HG03432 (cell line): Measurements from ENCODE around the gene ADGRA1.

Experiments used
- ATAC-seq: cut with Tn5 transposase; IDR thresholded peaks from one replicate; pipeline ENCODE4 v1.9.1; 2021; ENCODE audit warnings: mild to moderate bottlenecking, moderate library complexity; ENCODE audit not compliant: unreplicated experiment

Gene ADGRA1

GRCh38 chr10:133094286-133094685 is 6.6 kb downstream of the ADGRA1 start:
- no peak for ATAC-seq

- no peak for ATAC-seq
These were observed 7.1 kb downstream of the ADGRA1 start for GRCh38 chr10:133094866-133095265.

DNA sequence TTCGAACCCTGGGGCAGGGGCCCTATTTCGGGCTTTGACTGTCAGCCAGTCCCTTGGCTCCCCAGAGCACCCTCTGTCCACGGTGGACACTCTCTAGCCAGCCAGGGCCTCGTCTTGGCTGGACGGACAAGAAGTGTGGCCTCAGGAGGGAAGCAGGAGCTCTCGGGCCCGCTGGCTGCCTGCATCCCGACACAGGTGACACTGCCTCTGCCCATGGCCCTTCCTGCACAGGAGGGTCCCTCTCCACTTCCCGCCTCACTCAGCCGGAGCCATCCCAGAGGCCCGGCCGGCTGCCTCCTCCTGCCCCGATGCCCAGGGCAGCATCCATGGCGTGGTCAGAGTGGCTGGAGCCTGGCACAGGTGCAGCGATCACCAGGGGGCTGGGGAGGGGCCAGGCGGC is 7.9 kb downstream of the ADGRA1 start:
- no peak for ATAC-seq

- no peak for ATAC-seq
These were observed 9.0 kb downstream of the ADGRA1 start for GRCh38 chr10:133096616-133097269.

GRCh38 chr10:133097418-133097817 is 9.7 kb downstream of the ADGRA1 start:
- no peak for ATAC-seq

DNA sequence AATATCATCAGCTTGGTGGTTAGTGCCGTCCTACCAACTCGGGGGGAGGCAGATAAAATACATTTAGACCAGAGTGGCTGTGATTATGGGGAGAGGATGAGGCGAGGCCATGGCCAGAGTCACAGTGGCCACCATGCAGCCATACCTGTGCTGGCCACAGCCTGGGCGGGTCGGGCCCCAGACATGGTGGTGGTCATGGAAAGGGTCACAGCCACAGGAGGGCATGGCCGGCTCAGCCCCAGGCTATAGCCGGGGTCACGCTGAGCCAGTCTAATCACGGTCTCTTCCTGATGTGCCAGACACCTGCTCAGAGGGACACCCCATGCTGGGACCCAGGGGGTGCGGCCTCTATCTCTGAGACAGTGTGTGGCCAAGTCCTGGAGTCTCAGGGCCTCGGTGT is 10.2 kb downstream of the ADGRA1 start:
- no peak for ATAC-seq

GRCh38 chr10:133098426-133099124 is 10.9 kb downstream of the ADGRA1 start:
- no peak for ATAC-seq

- no peak for ATAC-seq
These were observed 11.8 kb downstream of the ADGRA1 start for GRCh38 chr10:133099571-133099970.

DNA sequence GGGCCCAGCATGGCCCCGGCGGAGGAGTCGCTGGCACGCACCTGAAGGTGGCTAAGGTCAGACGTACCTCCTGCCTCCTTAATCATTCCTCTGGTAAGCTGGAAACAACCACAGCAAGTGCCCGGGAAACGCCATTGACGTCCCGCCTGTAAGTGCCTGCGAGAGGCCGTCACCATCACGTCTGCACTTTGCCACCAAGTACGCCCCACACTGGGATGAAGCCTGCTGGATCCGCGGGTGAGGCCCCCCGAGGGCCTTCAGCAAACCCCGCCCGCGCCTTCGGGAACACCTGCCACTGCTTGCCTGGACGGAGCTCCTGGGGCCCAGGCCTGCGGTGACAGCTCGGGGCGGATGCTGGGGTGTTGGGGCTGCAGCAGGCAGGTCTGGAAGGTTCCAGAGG is 12.5 kb downstream of the ADGRA1 start:
- no peak for ATAC-seq

- no peak for ATAC-seq
These were observed 13.1 kb downstream of the ADGRA1 start for GRCh38 chr10:133100706-133101415.

- no peak for ATAC-seq
These were observed 13.7 kb downstream of the ADGRA1 start for GRCh38 chr10:133101416-133101810.

DNA sequence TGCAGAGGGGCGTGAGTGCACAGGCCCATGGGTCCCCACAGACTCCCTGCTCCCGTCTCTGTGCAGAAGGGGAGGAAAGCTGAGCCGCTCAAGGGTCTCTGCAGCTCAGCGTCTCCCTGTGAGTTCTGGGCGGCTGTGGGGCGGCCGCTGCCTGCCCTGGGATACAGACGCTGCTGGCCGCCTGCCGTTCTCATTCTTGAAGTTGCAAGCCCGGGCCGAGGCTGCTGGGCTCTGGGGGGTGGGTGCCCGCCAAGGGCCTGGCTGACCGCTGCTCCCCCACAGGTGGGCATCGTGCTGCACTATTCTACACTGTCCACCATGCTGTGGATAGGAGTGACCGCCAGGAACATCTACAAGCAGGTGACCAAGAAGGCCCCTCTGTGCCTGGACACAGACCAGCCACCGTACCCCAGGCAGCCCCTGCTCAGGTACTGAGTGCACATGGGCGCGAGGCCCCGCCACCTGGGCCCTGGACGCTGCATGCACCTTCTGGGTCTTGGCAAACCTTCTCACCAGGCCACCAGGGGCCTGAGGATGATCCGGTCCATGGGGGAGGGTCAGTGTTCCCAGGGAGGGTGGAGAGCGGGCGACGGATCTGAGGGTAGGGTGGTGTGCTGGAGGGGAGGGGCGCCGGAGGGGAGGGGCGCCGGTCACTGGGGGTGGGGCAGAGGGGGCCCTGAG is 14.8 kb downstream of the ADGRA1 start:
- no peak for ATAC-seq

DNA sequence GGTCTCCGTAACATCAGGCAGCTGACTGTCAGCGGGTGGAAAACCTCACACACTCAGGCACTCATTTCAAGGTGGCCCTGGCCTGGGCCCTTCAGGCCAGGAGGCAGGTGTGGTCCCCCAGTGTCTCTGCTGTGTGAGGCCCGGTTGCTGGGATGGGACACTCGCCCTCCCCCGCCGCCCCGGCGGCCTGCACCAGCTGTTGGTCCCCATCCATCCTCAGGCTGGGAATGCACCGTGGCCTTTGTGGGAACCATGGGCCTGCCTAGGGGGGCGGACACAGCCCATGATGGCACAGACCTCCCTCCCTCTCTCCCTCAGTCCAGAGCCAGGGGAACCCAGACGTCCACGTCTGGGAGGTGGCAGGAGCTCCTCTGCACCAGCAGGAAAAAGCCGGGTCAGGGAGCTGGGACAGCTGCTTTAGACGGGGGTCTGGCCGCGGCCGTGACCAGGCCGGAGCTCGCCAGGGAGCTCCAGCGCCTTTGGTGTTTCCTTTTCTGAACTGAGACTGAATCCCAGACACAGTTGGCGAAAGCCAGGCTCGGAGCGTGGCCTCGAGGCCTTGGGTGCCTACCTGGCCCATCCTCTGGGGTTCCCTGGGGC is 15.7 kb downstream of the ADGRA1 start:
- no peak for ATAC-seq

DNA sequence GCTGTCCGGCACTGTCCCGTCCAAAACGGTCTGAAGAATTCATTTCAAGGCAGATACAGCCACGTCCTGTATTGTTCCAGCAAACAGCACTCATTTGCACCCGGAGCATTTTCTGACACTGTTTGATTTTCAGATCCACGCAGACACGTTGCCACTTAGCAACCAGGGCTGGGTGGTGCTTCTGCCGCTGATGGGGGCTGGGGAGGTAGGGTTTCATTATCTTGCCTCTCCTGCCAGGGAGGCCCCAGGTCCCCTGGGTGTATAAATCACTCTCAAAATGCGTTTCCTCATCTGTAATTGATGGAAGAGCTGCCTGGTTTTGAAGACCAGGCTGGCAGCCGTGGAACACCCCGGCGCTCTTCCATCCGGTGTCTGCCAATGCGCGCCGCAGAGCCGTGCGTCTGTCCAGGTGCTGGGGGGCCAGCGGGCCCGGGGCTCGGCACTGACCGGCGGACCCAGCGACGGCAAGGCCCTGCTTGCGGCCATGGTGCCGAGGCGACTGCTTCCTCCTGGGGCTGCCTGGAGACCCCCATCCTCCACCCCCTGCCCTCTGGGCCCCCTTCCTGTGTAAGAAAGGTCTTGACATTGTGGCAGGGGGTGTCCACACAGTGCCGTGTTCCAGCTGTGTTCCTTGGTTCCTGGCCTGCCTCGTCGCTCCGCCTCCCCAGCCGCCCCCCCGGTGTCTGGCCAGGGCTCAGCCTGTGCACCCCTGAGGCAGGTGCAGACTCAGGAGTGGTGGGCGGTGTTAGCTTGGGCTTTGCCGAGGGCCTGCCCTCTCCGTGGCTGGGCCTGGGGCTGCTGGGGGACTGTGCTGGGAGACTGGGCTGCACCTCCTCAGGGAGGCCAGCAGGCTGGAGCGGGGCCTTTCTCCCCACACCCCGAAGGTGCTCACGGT is 16.6 kb downstream of the ADGRA1 start:
- no peak for ATAC-seq

GRCh38 chr10:133104963-133105640 is 17.4 kb downstream of the ADGRA1 start:
- ATAC-seq, result no peak

GRCh38 chr10:133105686-133106390 is 18.1 kb downstream of the ADGRA1 start:
- ATAC-seq, result no peak

DNA sequence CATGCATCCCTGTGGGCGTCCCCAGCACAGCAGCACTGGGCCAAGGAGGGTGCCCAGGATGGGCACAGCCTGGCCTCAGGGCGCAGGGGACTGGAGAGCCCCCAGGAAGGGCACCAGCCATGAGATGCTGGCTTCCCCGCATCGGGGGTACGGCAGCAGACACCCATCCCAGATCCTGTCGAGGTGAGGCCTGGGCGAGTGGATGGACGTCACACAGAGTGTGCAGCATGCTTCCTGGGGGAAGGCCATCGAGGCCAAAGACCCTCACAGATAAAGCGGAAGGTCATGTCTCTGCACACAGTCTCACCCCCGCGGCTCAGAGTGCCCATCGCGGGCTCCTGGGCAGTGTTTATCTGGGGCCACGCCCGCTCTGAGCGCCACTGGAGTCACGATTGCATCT is 18.8 kb downstream of the ADGRA1 start:
- ATAC-seq, result no peak

GRCh38 chr10:133107442-133107841 is 19.7 kb downstream of the ADGRA1 start:
- no peak for ATAC-seq

- ATAC-seq, result no peak
These were observed 22.0 kb downstream of the ADGRA1 start for GRCh38 chr10:133109711-133110110.
